GM10847 (cell line): Measurements from ENCODE around the gene WASHC4.

ENCODE experiments used
- POLR2A ChIP-seq: IDR thresholded peaks from 2 replicates; pipeline ENCODE4 v1.6.1; 2011; ENCODE audit not compliant: insufficient read length; ENCODE audit errors: extremely low read depth

Gene WASHC4

DNA sequence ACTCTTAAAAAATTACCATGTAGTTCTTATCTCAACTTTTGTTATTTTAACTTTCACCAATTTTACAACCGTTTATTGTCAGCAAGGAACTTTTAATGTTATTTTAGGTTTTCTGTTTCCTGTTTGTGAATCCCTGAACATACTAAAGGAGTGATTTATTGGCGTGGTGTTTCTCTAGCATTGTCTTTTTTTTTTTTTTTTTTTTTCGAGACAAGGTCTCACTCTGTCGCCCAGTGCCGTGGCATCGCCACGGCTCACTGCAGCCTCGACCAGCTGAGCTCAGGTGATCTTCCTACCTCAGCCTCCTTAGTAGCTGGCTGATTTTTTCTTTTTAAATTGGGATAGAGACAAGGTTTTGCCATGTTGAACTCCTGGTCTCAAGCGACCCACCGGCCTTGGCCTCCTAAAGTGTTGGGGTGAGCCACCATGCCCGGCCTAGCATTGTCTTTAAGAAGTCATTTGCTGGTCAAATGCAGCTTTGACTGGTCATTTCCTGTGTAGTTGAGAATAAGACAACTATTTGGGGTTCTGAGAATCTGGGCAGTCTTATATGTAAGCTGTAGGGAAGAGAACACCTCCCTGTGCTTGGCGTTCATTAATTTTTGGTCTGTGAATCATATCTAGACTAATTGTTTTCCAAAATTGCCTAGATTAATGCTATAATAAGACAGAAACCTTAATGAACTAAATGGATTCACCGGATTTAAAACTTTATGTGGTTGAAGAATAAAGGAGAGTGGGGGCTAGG lies 2.1 kb downstream of the WASHC4 start:
- TF ChIP-seq POLR2A: no peak

DNA sequence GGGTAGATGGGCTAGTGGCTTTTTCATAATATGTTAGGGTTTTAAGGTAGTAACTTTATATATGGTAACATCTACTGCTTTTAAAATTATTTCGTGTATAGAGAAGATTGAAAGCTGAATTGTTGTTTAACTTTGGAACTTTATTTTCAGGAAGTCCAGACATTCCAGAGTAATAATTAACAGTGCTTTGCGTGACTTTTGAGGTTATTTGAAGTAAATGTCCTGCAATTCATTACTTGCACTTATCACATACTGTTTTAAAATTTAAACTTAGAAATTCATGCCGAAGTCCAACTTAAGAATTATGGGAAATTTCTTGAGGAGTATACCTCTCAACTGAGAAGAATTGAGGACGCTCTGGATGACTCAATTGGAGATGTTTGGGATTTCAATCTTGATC lies 3.3 kb downstream of the WASHC4 start:
- TF ChIP-seq POLR2A: no peak

- no peak for TF ChIP-seq POLR2A
Observed at GRCh38 chr12:105113094-105113493, 5.6 kb downstream of the WASHC4 start.

- no peak for TF ChIP-seq POLR2A
Observed at GRCh38 chr12:105116969-105117368, 9.4 kb downstream of the WASHC4 start.

- TF ChIP-seq POLR2A: no peak
Observed at GRCh38 chr12:105120551-105120950, 13.0 kb downstream of the WASHC4 start.

DNA sequence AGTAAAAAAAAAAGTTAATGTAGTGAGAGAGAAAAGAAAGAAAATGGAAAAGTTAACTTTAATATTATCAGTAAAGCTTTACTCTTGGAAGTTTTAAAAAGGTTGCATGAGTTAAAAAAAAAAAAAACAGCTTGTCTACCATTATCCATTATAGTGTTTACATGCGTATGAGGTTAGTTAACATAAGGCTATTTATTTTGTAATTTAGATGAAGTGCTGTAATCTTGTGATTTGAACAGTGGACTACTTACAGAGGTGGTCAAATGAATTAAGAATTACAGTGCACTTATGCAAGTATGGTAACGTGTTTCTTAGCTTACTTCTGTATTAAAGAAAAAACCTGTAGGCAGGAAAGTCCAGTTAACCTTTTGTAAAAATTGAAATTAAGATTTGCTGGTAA lies 30.7 kb downstream of the WASHC4 start:
- TF ChIP-seq POLR2A: no peak

GRCh38 chr12:105141320-105141922 lies 33.9 kb downstream of the WASHC4 start:
- TF ChIP-seq POLR2A: no peak

- TF ChIP-seq POLR2A: no peak
Observed at GRCh38 chr12:105142259-105142658, 34.7 kb downstream of the WASHC4 start.

DNA sequence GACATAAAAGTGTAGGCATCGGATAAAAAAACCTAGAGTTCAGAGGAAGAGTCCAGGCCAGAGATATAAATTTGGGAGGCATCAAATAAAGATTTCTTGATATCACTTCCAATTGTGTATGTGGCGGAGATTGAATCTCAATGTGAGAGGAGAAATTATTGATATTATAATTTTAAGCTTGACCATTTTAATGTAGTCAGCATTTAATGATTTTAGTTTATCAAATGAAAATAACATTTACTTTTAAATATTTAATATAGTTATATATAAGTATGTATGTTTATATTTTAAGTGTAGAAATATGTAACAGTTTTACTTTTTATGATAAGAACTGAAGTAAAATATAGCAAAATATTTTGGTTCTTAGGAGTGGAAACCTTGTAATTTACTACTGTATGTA lies 48.7 kb downstream of the WASHC4 start:
- no peak for TF ChIP-seq POLR2A

DNA sequence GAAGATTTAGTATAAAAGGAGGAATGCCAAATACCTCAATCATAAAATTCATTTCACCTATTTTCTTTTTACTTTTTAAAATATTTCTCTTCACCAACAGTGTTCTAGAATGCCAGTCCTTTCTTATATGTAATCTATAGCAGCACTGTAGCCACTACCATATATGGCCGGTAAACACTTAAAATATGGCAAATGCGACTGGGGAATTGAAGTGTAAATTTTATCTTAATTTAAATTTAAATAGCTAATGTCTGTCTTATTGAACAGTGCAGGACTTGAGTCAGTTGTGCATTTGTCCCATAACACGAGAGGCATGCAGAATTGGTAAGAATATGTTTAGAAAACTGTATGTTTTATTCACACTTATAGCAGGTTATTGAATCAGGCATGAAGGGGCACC lies 50.1 kb downstream of the WASHC4 start:
- no peak for TF ChIP-seq POLR2A

GRCh38 chr12:105158876-105159275 lies 51.3 kb downstream of the WASHC4 start:
- no peak for TF ChIP-seq POLR2A

GRCh38 chr12:105162174-105162573 lies 54.6 kb downstream of the WASHC4 start:
- no peak for TF ChIP-seq POLR2A

DNA sequence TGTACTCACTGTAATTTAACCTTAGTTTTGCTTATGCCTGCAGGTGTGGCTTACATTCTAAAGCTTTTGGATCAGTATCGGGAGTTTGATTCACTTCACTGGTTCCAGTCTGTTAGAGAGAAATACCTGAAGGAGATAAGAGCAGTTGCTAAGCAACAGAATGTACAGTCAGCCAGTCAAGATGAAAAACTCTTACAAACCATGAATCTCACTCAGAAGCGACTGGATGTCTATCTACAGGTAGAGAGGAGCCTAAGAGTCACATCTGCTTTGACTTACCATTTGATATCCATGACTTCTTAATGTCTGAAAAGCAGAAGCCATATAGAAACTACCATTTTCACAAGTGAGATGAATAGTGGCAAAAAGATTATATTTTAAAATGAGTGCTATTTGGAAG lies 56.5 kb downstream of the WASHC4 start:
- no peak for TF ChIP-seq POLR2A

GRCh38 chr12:105166736-105167135 lies 59.2 kb downstream of the WASHC4 start:
- TF ChIP-seq POLR2A: no peak

GRCh38 chr12:105167346-105167745 lies 59.8 kb downstream of the WASHC4 start:
- no peak for TF ChIP-seq POLR2A

DNA sequence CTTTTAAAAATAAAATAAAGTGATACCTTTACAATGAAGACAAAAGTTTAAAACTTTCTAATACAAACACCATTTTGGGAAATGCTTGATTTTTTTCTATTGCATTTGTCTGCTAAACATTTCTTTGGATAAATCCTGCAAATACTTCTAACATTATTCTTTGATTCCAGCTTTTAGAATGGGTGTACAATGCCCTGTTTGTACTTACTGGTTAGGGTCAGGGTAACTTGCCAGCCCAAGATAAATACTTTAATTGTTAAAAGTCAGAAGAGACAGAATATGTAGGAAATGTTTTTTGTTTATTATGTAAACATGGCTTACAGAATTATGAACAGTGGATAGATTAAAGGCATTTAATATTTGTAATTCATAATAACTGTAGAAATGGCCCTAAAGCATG lies 60.5 kb downstream of the WASHC4 start:
- TF ChIP-seq POLR2A: no peak

DNA sequence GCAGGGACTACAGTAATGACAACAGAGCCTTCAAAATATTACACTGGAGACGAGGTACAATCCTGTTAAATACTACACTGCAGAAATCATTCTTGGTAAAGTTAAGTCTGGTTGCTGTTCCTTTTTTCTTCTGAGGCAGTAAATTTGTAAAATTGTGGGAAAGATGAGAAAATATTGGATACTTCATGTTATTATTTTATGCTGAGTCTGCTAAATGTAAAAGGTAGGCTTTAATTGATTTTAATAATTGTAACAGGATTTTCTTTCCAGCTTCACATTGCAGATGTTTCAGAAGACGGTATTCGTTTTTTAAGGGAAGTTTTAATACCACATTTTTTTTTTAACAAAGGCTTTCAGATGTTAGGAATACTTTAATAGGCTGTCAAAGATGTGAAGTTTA lies 62.6 kb downstream of the WASHC4 start:
- no peak for TF ChIP-seq POLR2A
